Stimulated activated CD8-positive, alpha-beta memory T cell treated with anti-CD3 and anti-CD28 coated beads, Interleukin-7, amount 100 ng/mL, for 4 hours (primary cell): Measurements from ENCODE around the gene NOP9.

Source experiments
- DNase-seq, 2 donors: peaks; one replicate each; pipeline ENCODE4 v3.0.0-alpha.2; 2020; ENCODE audit warnings: low read depth in 2 of 2

The NOP9 gene

GRCh38 chr14:24309538-24310264 is 10.1 kb downstream of the NOP9 start, which contains the start of gene LTB4R2:
LTB4R2 (plus strand) TSS chr14:24310140; CDS start chr14:24310665, 525 bp downstream.
- no peak for DNase-seq

DNA sequence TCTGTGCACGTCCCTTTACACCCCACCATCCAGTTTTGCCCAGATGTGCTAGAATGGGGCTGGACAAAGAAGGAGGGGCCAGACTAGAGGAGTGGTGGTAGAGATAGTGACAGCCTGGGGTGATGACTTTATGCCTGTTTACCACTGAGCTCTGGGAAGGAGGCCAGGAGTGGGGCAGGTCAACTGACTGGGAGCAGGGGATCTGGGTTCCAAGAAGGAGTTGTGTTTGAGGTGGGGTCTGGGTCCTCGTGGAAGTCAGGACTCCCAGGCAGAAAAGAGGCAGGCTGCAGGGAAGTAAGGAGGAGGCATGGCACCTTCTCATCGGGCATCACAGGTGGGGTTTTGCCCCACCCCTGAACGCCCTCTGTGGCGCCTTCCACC is 10.6 kb downstream of the NOP9 start:
- DNase-seq, result no peak

GRCh38 chr14:24310646-24311604 is 11.3 kb downstream of the NOP9 start, which contains the start of gene LTB4R:
LTB4R (plus strand) TSS chr14:24311502; CDS start chr14:24315652, 4,150 bp downstream.
- DNase-seq, result peak in 1 of 2 donors; percentile 57

GRCh38 chr14:24311837-24312615 is 12.4 kb downstream of the NOP9 start:
- no peak for DNase-seq

GRCh38 chr14:24312736-24313507 is 13.3 kb downstream of the NOP9 start:
- no peak for DNase-seq

GRCh38 chr14:24313913-24314312 is 14.3 kb downstream of the NOP9 start:
- DNase-seq, result no peak

GRCh38 chr14:24314377-24315193 is 14.9 kb downstream of the NOP9 start:
- DNase-seq, result no peak

DNA sequence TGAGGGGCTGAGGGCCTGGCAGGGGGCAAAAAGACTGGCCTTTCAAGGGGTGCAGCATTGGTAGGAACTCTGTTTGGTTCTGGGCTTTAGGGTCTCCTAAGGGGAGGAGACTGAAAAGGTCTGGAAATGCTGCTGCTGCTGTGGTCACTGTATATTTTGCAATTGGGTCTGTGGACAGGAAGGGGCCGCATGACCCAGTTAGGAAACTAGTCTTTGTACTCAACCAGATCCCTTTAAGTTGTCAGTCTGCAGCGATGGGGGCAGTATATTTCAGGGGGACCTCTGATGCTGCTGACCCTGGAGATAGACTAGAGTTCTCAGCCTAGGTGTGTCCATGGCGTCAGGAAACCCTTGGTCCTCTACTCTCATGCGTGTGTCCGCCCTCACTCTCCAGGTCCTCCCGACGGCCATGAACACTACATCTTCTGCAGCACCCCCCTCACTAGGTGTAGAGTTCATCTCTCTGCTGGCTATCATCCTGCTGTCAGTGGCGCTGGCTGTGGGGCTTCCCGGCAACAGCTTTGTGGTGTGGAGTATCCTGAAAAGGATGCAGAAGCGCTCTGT is 15.7 kb downstream of the NOP9 start:
- DNase-seq, result no peak

GRCh38 chr14:24315807-24316596 is 16.4 kb downstream of the NOP9 start:
- DNase-seq, result no peak

GRCh38 chr14:24316597-24316950 is 16.9 kb downstream of the NOP9 start:
- DNase-seq, result no peak

GRCh38 chr14:24317141-24317928 is 17.7 kb downstream of the NOP9 start:
- DNase-seq, result no peak

- DNase-seq, result no peak
These were observed 21.7 kb downstream of the NOP9 start for GRCh38 chr14:24321212-24321975.

GRCh38 chr14:24322672-24323071 is 23.0 kb downstream of the NOP9 start:
- no peak for DNase-seq

DNA sequence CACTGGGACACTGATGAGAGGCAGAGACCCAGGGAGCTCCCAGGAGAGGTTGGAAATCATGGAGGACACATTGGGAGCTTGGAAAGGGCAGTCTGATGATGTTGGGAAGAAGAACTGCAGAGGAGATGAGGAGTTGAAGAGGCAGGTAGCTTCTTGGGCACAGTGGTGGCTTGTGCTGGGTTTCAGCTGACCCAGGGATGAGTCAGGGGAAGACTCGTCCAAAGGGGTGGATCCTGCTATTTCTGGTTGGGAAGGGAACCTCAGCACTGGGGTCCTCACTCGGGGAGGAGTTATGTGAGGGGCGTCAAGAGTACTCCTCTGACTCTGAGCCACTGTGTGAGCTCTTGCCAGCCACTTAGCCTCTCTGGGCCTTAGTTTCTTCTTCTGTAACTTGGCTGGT is 23.7 kb downstream of the NOP9 start:
- no peak for DNase-seq

GRCh38 chr14:24324024-24324423 is 24.4 kb downstream of the NOP9 start:
- no peak for DNase-seq

GRCh38 chr14:24325041-24325530 is 25.4 kb downstream of the NOP9 start:
- DNase-seq, result no peak

- DNase-seq, result no peak
These were observed 26.3 kb downstream of the NOP9 start for GRCh38 chr14:24325963-24326362.
